Neural cell (in vitro differentiated cells): Measurements from ENCODE around the gene ALOX12. TPM values are rescaled to one million over a fixed set of nuclear protein-coding genes. Genes with fewer than 3 reads are reported as not detected.

Experiments used
- H2AFZ ChIP-seq: fragments of 200-600, 300-800 bp; sonication (generic), shearing (Covaris generic); 2 replicates; pipeline ENCODE4 v1.6.0; 2014; ENCODE audit warnings: low read depth, mild to moderate bottlenecking, antibody characterized with exemption, low read length, moderate library complexity
- H3F3A ChIP-seq: fragments of 200-600 bp; shearing (Covaris generic); 2 replicates; pipeline ENCODE4 v1.6.1; 2016; ENCODE audit warnings: mild to moderate bottlenecking, moderate library complexity, mixed read lengths, antibody characterized with exemption, low read length; ENCODE audit not compliant: insufficient read depth, poor library complexity, severe bottlenecking
- H3K27ac ChIP-seq: fragments of 200-600, 300-800 bp; sonication (generic), shearing (Covaris generic); 2 replicates; pipeline ENCODE4 v1.5.1; 2014; ENCODE audit warnings: mild to moderate bottlenecking, low read length, moderate library complexity
- H3K27me3 ChIP-seq: fragments of 300-800, 200-600 bp; sonication (generic), shearing (Covaris generic); 2 replicates; pipeline ENCODE4 v1.6.0; 2014; ENCODE audit warnings: mild to moderate bottlenecking, low read depth, low read length, moderate library complexity; ENCODE audit not compliant: insufficient read depth
- H3K36me3 ChIP-seq: fragments of 300-800, 200-600 bp; sonication (generic), shearing (Covaris generic); 2 replicates; pipeline ENCODE4 v1.5.1; 2014; ENCODE audit warnings: mild to moderate bottlenecking, antibody characterized with exemption, low read length, moderate library complexity; ENCODE audit not compliant: insufficient read depth
- H3K4me2 ChIP-seq: fragments of 300-800, 200-600 bp; sonication (generic), shearing (Covaris generic); 2 replicates; pipeline ENCODE4 v1.6.0; 2014; ENCODE audit warnings: mild to moderate bottlenecking, low read length
- H3K4me3 ChIP-seq: fragments of 300-800, 200-600 bp; sonication (generic), shearing (Covaris generic); 2 replicates; pipeline ENCODE4 v1.5.1; 2014; ENCODE audit warnings: mild to moderate bottlenecking, low read length, moderate library complexity
- H3K79me2 ChIP-seq: fragments of 200-600 bp; shearing (Covaris generic); replicated peaks from 2 replicates; pipeline ENCODE4 v1.6.0; 2014; ENCODE audit warnings: mild to moderate bottlenecking, low read length, moderate library complexity; ENCODE audit not compliant: insufficient read depth
- H3K9ac ChIP-seq: fragments of 300-800, 200-600 bp; sonication (generic), shearing (Covaris generic); 2 replicates; pipeline ENCODE4 v1.6.1; 2016; ENCODE audit warnings: mild to moderate bottlenecking, low read length, mixed read lengths
- H3K9me2 ChIP-seq: fragments of 200-600 bp; shearing (Covaris generic); 2 replicates; pipeline ENCODE4 v1.6.1; 2016; ENCODE audit warnings: mild to moderate bottlenecking, low read length, mixed read lengths; ENCODE audit not compliant: insufficient read depth
- H3K9me3 ChIP-seq: fragments of 200-600, 300-800 bp; sonication (generic), shearing (Covaris generic); 2 replicates; pipeline ENCODE4 v1.6.1; 2016; ENCODE audit warnings: mild to moderate bottlenecking, mixed run types, low read length, moderate library complexity, mixed read lengths
- H4K20me1 ChIP-seq: fragments of 200-600 bp; shearing (Covaris generic); 2 replicates; pipeline ENCODE4 v1.6.1; 2016; ENCODE audit warnings: mild to moderate bottlenecking, mixed run types; ENCODE audit not compliant: insufficient read depth
- CTCF ChIP-seq: fragments of 450-650 bp; IDR thresholded peaks from 2 replicates; pipeline ENCODE4 v1.5.1; 2014; ENCODE audit warnings: antibody characterized with exemption, mild to moderate bottlenecking, moderate library complexity; ENCODE audit not compliant: poor library complexity, severe bottlenecking
- EP300 ChIP-seq: fragments of 450-650 bp; conservative IDR thresholded peaks from 2 replicates; pipeline ENCODE4 v1.6.1; 2014; ENCODE audit warnings: antibody characterized with exemption, mild to moderate bottlenecking, moderate library complexity; ENCODE audit not compliant: poor library complexity, severe bottlenecking
- EZH2 ChIP-seq: fragments of 200-600, 300-800 bp; shearing (Covaris generic), sonication (generic); IDR thresholded peaks from 2 replicates; pipeline ENCODE4 v1.6.1; 2014; ENCODE audit warnings: antibody characterized with exemption, low read length, borderline replicate concordance, mild to moderate bottlenecking; ENCODE audit not compliant: insufficient read depth, poor library complexity, severe bottlenecking
- MXI1 ChIP-seq: fragments of 450-650 bp; conservative IDR thresholded peaks from 2 replicates; pipeline ENCODE4 v1.6.1; 2014; ENCODE audit warnings: antibody characterized with exemption, mild to moderate bottlenecking; ENCODE audit not compliant: poor library complexity, severe bottlenecking
- POLR2AphosphoS5 ChIP-seq: IDR thresholded peaks from 2 replicates; pipeline ENCODE4 v1.6.1; 2012
- RAD21 ChIP-seq: fragments of 450-650 bp; conservative IDR thresholded peaks from 2 replicates; pipeline ENCODE4 v1.6.1; 2014; ENCODE audit warnings: antibody characterized with exemption, mild to moderate bottlenecking, moderate library complexity
- REST ChIP-seq: IDR thresholded peaks from 2 replicates; pipeline ENCODE4 v1.6.1; 2012; ENCODE audit warnings: borderline replicate concordance
- SMC3 ChIP-seq: fragments of 450-650 bp; conservative IDR thresholded peaks from 2 replicates; pipeline ENCODE4 v1.6.1; 2014; ENCODE audit warnings: antibody characterized with exemption, mild to moderate bottlenecking, moderate library complexity; ENCODE audit not compliant: poor library complexity
- TAF1 ChIP-seq: IDR thresholded peaks from 2 replicates; pipeline ENCODE4 v1.6.1; 2012; ENCODE audit warnings: low read depth
- polyA plus RNA-seq: library from polyadenylated mRNA; depleted of rRNA; stranded (reverse); fragments of >200 nt; gene quantifications from 2 replicates; pipeline ENCODE4 v1.2.3, GENCODE V29; 2014
- small RNA-seq, 3 experiments: library from RNA; depleted of rRNA; stranded (forward); fragments of <200 nt; gene quantifications; one replicate each; pipeline ENCODE3, GENCODE V24; 2012

ALOX12 gene
- polyA plus RNA-seq, 1 donor from 2014 or later, result not detected

GRCh38 chr17:7056386-7056785 lies 60.5 kb downstream of the ALOX12 start:
- no peak overlapping the region for H3K27ac ChIP-seq
- H3K27me3 ChIP-seq, result no peaks in the 10 kb centered on the region
- no peak for TF ChIP-seq REST
- TF ChIP-seq TAF1, result no peak
- TF ChIP-seq MXI1, result no peak
- TF ChIP-seq RAD21, result no peak
- TF ChIP-seq EZH2, result no peak
- no peak for TF ChIP-seq CTCF
- no peak for TF ChIP-seq EP300
- no peak for TF ChIP-seq POLR2AphosphoS5
- no peak for TF ChIP-seq SMC3
- no peak overlapping the region for H2AFZ ChIP-seq
- H3K4me3 ChIP-seq, result no peak overlapping the region
- no peaks in the 10 kb centered on the region for H4K20me1 ChIP-seq
- no peaks in the 10 kb centered on the region for H3K9me3 ChIP-seq
- H3K4me2 ChIP-seq, result no peak overlapping the region
- H3K9me2 ChIP-seq, result no peaks in the 10 kb centered on the region
- H3K79me2 ChIP-seq, result no peaks in the 10 kb centered on the region
- no peaks in the 10 kb centered on the region for H3F3A ChIP-seq
- H3K36me3 ChIP-seq, result no peaks in the 10 kb centered on the region
- H3K9ac ChIP-seq, result no peak overlapping the region

- no peaks in the 10 kb centered on the region for H3K36me3 ChIP-seq
- H3K4me2 ChIP-seq, result no peak overlapping the region
- no peak overlapping the region for H3K27ac ChIP-seq
- H3K9me2 ChIP-seq, result no peaks in the 10 kb centered on the region
- H3K9me3 ChIP-seq, result no peaks in the 10 kb centered on the region
- H3K4me3 ChIP-seq, result no peak overlapping the region
- H4K20me1 ChIP-seq, result no peaks in the 10 kb centered on the region
- H3F3A ChIP-seq, result no peaks in the 10 kb centered on the region
- no peak overlapping the region for H3K9ac ChIP-seq
- no peaks in the 10 kb centered on the region for H3K27me3 ChIP-seq
- no peak for TF ChIP-seq TAF1
- TF ChIP-seq EP300, result no peak
- no peak for TF ChIP-seq SMC3
- TF ChIP-seq REST, result no peak
- no peak for TF ChIP-seq RAD21
- H2AFZ ChIP-seq, result no peak overlapping the region
- H3K79me2 ChIP-seq, result no peaks in the 10 kb centered on the region
Measured at GRCh38 chr17:7058831-7059447, 63.1 kb downstream of the ALOX12 start.

Small RNA genes within 50 kb of the gene (small RNA-seq; reads per million reads assigned to genes)
- 0 reads per million in 3 experiments for gene AC120057.1

Other genes with a start within 250 kb of the ALOX12 start
- gene XAF1, start 240.0 kb upstream of the ALOX12 start, polyA plus RNA-seq, result not detected in 2 replicates
- not detected in 2 replicates for gene FBXO39, start 219.8 kb upstream of the ALOX12 start, polyA plus RNA-seq
- 0.06 TPM in 1 of 2 replicates, not detected in the other for gene TEKT1, start 164.3 kb upstream of the ALOX12 start, polyA plus RNA-seq
- gene RNASEK, start 16.6 kb downstream of the ALOX12 start, polyA plus RNA-seq, result 122 and 136 TPM in 2 replicates
- not detected in 2 replicates for gene BCL6B, start 27.0 kb downstream of the ALOX12 start, polyA plus RNA-seq
- 0.90 TPM in 1 of 2 replicates, not detected in the other for gene SLC16A13, start 40.0 kb downstream of the ALOX12 start, polyA plus RNA-seq
- gene SLC16A11, start 48.0 kb downstream of the ALOX12 start, polyA plus RNA-seq, result not detected in 2 replicates
- not detected in 2 replicates for gene CLEC10A, start 84.2 kb downstream of the ALOX12 start, polyA plus RNA-seq
- not detected in 2 replicates for gene ASGR2, start 118.8 kb downstream of the ALOX12 start, polyA plus RNA-seq
- 75.6 and 80.2 TPM in 2 replicates for gene ASGR1, start 183.3 kb downstream of the ALOX12 start, polyA plus RNA-seq
- 126 and 145 TPM in 2 replicates for gene DLG4, start 223.8 kb downstream of the ALOX12 start, polyA plus RNA-seq
- 397 and 483 TPM in 2 replicates for gene ACADVL, start 223.9 kb downstream of the ALOX12 start, polyA plus RNA-seq
- gene DVL2, start 238.5 kb downstream of the ALOX12 start, polyA plus RNA-seq, result 41.1 and 59.2 TPM in 2 replicates
- gene PHF23, start 243.4 kb downstream of the ALOX12 start, polyA plus RNA-seq, result 55.7 and 60.3 TPM in 2 replicates
- gene GABARAP, start 246.4 kb downstream of the ALOX12 start, polyA plus RNA-seq, result 384 and 512 TPM in 2 replicates